Activated T-helper 9 cell treated with anti-CD3 and anti-CD28 coated beads, Interleukin-2, amount 50 U/mL, for 16 hours (primary cell): ENCODE measurements around the gene INO80D.
"Not testable (repeated sequence)": the region's sequence is repeated elsewhere in the genome, so short reads cannot be mapped to it uniquely, and the experiment has no call there.

Source experiments
- DNase-seq: peaks from one replicate; pipeline ENCODE4 v3.0.0-alpha.2; 2020; ENCODE audit warnings: low read depth

Gene INO80D

DNA sequence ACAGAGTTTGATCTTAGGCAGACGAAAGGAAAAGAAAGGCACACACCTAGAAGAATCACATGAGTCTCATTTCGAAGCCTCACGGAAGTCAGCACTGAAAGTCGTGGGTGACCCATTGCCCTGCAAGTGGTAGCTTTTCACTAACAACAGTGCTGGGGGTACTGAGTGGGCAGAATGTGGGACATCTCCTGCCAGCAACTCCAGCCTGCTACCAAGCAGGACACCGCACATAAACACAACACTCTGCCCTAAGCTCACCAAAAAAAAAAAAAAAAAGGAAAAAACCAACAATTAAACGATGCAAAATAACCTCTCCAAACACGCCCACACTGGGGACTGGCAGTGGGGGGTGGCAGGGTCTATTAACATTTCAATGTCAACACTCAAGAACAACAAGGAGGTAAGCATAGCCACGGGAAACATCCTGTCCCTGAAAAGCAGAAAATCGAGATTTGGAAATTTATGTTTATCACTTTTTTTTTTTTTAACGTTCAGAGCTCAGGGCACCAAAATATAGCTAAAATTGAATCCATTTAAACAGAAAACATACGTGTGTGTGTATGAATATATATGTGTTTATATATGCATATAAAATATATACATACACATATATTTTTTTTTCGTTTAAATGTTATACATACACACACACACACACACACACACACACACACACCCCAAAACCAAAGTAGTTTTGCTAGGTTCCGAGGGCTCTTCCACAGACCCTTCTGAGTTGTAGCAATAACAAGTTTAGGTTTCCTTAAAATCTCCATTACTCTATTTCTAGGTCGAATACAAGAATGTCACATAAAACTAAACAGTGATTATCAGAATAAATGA, 2.2 kb downstream of the INO80D start:
- no peak for DNase-seq

DNA sequence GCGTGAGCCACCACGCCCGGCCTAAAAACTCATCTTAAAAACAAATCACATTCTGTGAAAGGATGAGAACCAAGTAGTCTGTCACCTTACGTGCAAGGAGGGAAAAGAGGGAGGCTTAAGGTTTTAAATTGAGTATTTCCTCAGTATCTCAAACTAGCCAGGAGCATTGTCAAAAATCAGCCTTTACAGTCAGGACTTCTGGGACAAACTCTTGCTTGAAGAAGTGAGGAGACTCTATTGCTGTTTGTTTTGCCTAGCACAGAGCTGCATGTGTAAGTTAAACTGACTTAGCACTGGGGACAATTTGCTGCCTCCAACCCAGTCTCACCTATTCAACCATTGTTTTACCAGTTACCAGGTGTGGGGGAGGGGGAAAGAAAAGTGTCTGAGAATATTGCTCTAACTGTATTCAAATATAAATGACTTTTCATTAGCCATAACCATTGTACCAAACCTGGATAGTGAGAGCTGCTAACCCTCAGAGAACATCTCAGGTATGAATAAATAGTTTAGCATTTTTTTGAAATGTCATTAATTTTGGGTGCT, 3.6 kb downstream of the INO80D start:
- DNase-seq: no peak

DNA sequence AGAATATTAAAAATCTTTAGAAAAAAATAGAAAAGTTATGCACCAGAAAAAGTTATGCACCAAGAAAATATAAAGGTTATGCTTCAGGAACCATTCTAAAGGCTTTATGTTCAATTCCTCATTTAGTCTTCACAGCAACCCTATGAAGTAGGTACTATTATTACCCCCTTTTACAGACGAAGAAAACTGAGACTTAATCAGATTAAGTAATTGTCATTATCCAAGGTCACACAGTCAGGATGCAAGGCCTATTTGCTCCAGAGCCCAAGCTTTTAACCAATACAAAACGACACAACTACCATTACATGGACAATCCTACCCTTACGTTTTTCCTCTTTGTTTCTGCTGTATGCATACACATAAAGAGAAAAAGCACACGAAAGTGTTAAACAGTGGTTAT, 5.0 kb downstream of the INO80D start:
- no peak for DNase-seq

DNA sequence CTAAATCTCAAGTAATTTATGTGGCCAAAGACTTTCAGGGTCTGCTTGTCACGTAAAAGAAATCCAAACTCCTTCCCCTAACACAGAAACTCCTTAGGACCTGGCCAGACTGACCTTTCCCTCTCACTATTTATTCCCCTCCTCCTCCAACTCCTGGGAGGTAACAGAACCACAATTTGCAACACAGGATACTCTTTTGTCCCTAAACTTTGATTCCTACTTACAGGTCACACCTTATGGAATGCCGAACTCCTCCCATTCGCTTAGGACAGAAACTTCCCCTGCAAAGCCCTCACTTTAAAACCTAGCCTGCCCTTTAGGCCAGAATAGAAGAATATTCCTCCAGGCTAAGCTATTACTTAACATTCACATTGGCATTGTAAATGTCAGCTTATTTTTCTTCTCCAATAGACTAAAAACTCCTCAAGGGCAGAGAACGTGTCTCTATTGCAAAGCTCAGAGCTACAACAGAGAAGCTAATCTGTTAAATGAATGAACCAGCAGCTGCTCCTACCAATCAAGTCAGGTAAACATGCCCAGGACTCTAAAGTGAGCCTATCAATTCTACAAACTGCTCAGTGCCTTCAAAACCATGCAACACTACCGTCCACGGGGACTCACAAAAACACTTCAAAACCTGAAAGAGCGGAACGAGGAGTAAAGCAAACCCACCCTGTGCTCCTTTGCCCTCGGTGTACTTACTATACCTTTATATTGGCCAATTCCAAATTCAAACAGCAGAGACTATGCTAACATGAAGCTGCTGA, 6.1 kb downstream of the INO80D start:
- DNase-seq: no peak

DNA sequence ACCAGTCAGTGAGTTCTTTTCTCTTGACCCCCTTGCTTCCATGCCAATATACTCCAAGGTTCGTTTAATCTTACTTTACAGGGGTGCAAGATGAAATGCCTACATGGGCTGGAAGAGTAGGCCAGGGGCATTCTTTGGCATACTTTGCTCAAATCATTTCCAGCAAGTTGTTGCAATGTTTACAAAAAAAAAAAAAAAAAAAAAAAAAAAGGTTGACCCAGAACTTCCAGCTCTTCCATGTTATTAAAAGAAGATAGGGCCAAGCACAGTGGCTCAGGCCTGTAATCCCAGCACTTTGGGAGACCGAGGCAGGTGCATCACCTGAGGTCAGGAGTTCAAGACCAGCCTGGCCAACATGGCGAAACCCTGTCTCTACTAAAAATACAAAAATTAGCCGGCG, 8.1 kb downstream of the INO80D start:
- DNase-seq: not testable (repeated sequence)

DNA sequence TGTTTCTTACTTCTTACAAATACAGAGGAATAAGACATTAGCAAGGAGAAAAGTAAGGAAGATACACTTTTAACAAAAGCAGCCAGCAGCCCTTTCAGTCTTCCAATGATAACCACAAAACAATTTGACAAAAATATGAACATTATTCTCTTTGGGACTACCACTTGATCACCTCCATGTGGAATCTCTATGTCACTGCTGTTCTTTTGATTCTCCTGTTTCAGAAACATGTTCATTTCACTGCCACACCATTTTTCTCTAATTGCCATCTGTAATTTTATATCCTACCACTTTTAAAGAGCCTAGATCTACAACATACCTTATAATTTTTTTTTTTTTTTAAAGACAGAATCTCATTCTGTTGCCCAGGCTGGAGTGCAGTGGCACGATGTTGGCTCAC, 10.9 kb downstream of the INO80D start:
- no peak for DNase-seq

DNA sequence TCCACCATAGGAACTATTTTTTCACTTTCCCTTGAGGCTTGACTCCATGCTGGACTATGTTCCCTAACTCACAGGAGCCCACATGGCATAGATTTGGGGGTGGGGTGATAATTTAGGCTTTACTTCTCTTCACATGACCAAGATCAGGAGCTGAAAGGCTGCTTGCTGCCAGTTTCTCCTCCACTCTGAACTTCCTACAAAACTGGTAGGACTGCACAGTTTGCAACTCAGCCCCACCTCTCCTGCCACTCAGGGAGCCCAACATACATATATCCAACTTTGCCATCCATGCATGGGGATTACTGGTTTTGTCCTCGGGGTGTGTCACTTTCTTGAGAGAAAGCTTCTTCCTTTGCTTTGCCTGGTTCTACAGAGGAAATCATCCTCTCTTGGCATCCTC, 14.2 kb downstream of the INO80D start:
- no peak for DNase-seq

DNA sequence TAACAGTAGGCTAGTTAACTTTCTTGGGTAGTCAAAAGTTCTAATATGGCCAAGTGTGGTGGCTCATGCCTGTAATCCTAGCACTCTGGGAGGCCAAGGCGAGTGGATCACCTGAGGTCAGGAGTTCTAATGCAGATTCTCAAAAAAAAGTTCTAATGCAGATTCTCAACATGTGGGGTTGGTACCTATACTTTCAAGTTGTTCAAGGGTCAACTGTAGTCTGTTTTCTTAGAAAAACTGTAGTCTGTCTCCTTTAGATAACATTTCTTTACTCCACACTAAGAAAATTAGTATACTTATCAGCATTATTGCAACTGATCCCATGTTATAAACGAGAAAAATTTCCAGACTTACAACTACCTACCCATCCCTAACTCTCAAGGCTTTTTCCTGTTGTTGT, 16.6 kb downstream of the INO80D start:
- no peak for DNase-seq

DNA sequence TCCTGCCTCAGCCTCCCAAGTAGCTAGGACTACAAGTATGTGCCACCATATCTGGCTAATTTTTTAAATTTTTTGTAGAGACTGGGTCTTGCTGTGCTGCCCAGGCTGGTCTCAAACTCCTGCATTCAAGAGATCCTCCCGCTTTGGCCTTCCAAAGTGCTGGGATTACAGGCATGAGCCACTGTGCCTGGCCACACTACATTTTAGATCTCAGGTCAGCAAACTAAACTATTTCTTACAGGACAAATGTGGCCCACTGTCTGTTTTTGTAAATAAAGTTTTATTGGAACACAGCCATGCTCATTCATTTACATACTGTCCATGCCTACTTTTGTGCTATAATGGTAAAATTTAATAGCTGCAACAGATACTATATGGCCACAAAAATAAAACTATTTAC, 17.8 kb downstream of the INO80D start:
- no peak for DNase-seq

DNA sequence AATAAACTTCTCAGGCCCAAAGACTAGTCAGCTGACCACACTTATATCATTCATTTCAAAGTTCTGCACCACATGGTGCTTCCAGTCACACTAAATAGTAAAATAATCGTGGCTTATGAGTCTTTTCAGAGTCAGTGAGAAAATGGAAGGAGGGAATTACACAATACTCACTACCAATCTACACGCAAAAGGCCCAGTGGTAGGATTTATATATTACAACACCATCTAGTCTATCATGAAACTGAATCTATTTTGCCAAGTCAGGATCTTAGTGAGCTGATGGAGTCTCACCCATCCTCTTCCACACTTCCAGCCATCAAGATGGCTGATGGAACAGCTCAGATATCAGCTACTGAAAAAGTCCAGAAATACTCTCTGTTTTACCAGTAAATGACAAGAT, 21.9 kb downstream of the INO80D start:
- no peak for DNase-seq

DNA sequence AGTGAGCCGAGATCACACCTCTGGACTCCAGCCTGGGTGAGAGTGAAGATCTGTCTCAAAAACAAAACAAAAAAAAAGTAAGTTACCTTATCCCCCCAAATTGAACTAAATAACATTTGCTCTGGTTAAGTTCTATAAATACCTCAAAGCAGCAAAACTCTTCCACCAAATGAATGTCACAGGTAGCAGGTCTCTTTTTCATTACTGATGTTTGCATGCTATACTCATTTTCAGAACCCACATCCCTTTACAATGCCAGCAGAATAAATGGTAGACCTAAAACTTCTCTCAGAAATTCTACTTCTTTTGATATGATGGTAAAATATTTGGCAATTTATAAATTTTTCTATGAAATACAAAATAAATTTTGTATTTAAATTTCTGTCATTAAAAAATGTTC, 22.3 kb downstream of the INO80D start:
- DNase-seq: no peak

DNA sequence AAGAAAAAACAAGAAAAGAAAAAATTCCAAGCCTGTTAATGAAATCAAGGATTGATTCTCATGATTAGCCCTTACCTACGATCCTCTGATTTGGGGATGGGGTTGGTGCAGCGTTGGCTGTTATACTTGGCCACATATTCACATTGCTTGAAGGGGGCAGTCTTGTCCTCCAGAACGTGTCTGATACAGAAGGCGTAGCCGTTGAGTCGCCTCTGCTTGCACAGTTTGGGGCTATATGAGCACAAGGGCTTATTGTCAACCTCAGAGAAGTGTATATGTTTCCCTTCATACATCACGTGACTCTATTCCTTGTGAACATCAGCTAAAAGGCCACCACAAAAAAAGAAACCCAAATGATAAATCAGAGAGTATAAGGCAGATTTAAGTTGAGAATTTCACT, 23.2 kb downstream of the INO80D start:
- no peak for DNase-seq

DNA sequence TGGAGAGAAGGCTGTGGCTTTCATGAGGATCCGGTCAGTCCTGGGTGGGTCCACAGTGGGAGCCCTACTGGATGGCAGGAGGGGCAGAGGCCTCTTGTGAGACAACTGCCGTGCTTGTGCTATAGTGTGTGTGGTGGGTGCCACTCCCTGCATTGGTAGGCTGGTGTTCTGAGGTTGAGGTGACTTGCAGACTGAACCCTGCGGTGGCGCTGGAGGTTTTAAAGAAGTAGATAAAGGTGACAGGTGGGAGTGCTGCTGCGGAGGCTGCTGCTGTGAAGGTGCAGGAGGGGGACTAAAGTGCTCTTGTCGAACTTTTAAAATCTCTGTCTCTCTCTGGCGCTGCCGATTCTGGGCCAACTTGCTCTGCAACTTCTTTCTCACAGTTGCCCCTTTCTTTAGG, 29.7 kb downstream of the INO80D start:
- no peak for DNase-seq

DNA sequence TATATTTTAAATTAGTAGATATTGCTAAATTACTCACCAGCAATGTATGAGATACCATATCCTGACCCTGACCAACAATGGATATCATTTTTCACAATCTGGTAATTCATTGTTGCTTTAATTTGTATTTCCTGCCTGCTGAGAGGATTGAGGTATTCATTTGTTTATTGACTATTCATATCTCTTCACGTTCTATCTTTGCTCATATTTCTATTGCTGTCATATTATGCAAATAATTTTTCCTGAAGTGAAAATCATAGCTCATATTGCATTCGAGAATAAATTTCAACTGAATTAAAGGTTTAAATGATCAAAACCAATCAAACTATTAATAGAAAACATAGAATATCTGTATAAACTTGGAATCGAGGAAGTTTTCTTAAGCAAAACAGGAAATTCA, 31.0 kb downstream of the INO80D start:
- no peak for DNase-seq

DNA sequence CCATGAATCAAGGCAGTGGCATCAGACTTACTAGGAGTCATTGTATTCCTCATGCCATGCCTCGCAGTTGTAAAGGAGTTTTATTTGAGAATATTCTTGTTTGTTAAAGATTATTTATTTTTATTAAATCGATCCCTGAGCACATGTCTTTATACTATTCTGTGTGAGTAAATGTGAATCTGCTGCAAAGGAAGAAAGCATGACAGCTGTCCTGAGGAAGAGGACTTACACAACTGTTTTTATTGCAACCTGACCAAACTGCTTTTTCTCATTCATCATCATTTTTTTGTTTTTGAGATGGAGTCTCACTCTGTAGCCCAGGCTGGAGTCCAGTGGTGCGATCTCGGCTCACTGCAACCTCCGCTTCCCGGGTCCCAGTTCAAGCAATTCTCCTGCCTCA, 34.1 kb downstream of the INO80D start:
- no peak for DNase-seq

DNA sequence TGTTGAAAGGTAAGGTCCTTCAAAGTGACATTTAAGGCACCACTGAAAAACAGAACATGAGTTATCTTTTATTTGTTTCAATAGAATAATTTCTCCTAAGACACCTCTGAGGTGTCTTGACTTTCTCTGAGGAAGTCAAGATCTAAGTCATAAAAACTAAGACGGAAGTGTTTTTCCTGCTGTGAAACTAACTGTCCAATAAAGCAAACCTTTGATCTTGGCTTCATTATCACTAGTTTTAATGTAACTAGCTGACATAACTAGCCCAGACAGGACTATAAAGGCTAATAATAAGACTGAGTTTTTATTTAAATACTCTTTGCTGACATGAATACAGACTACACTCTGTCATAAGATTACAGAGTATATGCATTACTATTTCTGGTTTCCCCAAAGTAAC, 36.6 kb downstream of the INO80D start:
- DNase-seq: no peak

DNA sequence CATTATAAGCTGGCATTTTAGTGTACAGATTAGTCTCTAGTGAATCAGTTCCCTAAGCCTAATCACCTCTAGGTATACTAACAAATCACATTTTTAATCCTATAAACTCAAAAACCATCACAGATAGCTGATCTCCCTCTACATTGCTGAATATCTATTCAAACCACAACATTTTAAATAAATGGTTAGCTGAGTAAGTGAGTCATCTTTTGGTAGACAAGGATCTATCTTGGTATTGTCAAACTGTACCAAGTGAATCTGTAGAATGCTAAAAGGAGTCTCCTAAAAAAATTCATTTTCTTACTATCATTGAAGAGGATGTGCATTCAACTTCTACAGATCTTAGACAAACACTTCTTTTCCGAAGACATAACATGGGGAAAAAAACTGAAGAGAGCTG, 40.7 kb downstream of the INO80D start:
- no peak for DNase-seq

DNA sequence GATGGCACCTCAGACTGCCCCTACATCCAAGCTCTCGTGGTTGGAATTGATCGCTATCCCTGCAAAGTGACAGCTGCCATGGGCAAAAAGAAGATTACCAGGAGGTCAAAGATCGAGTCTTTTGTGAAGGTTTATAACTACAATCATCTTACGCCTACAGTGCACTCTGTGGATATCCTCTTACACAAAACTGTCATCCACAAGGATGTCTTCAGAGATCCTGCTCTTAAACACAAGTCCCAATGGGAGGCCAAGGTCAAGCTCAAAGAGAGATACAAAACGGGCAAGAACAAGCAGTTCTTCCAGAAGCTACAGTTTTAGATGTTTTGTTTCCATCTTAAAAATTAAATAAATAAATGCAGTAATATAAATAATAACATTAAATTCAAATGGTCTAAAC, 45.4 kb downstream of the INO80D start:
- DNase-seq: no peak

DNA sequence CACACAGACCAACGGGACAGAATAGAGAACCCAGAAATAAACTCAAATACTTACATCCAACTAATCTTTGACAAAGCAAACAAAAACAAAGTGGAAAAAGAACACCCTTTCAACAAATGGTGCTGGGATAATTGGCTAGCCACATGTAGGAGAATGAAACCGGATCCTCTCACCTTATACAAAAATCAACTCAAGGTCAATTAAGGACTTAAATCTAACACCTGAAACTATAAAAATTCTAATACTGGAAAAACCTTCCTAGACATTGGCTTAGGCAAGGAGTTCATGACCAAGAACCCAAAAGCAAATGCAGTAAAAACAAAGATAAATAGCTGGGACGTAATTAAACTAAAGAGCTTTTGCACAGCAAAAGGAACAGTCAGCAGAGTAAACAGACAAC, 50.6 kb downstream of the INO80D start:
- DNase-seq: not testable (repeated sequence)

DNA sequence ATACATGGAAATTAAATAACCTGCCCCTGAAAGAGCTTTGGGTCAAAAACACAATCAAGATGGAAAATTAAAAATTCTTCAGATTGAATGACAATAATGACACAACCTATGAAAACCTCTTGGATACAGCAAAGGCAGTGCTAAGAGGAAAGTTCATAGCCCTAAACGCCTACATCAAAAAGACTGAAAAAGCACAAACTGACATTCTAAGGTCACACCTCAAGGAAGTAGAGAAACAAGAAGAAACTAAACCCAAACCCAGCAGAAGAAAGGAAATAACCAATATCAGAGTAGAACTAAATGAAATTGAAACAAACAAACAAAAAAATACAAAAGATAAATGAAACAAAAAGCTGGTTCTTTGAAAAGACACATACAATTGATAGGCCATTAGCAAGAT, 52.5 kb downstream of the INO80D start:
- not testable (repeated sequence) for DNase-seq

DNA sequence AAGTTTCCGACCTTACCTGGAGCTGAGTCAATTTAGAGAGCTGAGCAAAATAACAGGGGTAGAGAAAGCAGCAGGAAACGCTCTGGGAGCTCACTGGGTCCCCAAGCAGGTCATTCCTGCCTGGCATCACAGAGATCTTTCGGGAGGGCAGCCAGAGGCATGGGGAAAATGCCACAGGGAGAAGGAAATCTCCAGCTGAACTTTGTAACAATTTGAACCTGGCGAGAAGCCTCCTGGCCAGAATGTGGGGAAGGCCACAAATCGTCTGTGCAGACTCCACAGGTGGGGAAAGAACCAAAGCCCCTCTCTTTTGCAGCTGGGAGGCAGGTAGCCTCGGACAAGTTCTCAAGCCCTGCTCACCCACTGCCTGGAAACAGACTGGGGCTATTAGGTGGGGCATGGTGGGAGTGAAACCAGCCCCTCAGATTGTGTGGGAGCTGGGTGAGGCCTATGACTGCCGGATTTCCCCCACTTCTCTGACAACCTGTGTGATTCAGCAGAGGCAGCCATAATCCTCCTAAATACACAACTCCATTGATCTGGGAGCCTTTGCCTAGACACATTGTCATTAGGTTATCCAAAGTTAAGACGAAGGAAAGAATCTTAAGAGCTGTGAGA, 53.9 kb downstream of the INO80D start:
- no peak for DNase-seq

DNA sequence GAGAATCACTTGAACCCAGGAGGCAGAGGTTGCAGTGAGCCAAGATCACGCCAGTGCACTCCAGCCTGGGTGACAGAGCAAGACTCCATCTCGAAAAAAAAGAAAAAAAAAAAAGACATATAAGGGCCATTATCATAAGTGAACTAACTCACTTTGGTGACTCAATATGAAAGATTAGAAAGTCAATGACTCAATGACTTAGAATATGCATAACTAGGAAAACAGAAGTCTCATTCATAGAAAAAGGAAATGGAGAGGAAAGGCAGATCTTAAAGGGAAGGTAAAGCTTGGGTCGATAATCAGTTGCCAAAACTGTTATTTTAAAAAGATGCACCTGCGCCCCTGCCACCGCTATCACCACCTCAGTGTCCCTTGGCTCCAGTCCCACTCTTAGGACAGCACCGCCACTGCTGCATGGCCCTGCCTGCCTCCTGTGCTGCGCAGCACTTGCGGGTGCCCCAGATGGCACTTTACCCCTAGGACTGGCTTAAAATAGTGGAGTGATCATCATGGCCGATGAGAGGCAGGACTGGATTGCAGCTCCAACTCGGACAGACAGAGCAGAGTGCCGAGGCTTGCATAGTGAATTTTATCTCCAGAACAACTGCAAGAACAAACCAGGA, 54.7 kb downstream of the INO80D start:
- DNase-seq: no peak
